Stimulated activated CD8-positive, alpha-beta memory T cell treated with anti-CD3 and anti-CD28 coated beads, Interleukin-15, amount 100 ng/mL, for 1 hour (primary cell): ENCODE data around the gene MYO9B.
A peak's percentile ranks its signal among the peaks of the same experiment; 100 is the strongest.

Experiments used
- DNase-seq: peaks from one replicate; pipeline ENCODE4 v3.0.0-alpha.2; 2020; ENCODE audit warnings: low read depth

Gene MYO9B

GRCh38 chr19:17075035-17075863 is at the start of gene MYO9B, which contains the start of gene HAUS8:
TSS of gene MYO9B (plus strand) at chr19:17075777. CDS start at chr19:17101718, 25,941 bp downstream.
TSS of gene HAUS8 (minus strand) at chr19:17075452. CDS start at chr19:17075422, 30 bp downstream.
- DNase-seq, result peak; percentile 98

GRCh38 chr19:17025991-17026658 is 49.5 kb upstream of the MYO9B start:
- no peak for DNase-seq

GRCh38 chr19:17026706-17027534 is 48.7 kb upstream of the MYO9B start, which contains the start of gene CPAMD8:
TSS of gene CPAMD8 (minus strand) at chr19:17026810. CDS start at chr19:17026642, 168 bp downstream.
- DNase-seq, result no peak

GRCh38 chr19:17027535-17027975 is 48.0 kb upstream of the MYO9B start:
- no peak for DNase-seq

GRCh38 chr19:17031741-17032140 is 43.8 kb upstream of the MYO9B start:
- no peak for DNase-seq

- DNase-seq, result no peak
Observed at GRCh38 chr19:17035842-17036424, 39.6 kb upstream of the MYO9B start.

- no peak for DNase-seq
Observed at GRCh38 chr19:17036640-17037039, 38.9 kb upstream of the MYO9B start.

GRCh38 chr19:17037184-17037583 is 38.4 kb upstream of the MYO9B start:
- DNase-seq, result no peak

- DNase-seq, result no peak
Observed at GRCh38 chr19:17037966-17038500, 37.5 kb upstream of the MYO9B start.

- no peak for DNase-seq
Observed at GRCh38 chr19:17041976-17042375, 33.6 kb upstream of the MYO9B start.

GRCh38 chr19:17043744-17044143 is 31.8 kb upstream of the MYO9B start:
- DNase-seq, result no peak

- no peak for DNase-seq
Observed at GRCh38 chr19:17045907-17046502, 29.6 kb upstream of the MYO9B start.

- DNase-seq, result no peak
Observed at GRCh38 chr19:17048885-17049453, 26.6 kb upstream of the MYO9B start.

GRCh38 chr19:17049711-17050280 is 25.8 kb upstream of the MYO9B start:
- no peak for DNase-seq

GRCh38 chr19:17052439-17052838 is 23.1 kb upstream of the MYO9B start:
- no peak for DNase-seq

- DNase-seq, result no peak
Observed at GRCh38 chr19:17054746-17055145, 20.8 kb upstream of the MYO9B start.

GRCh38 chr19:17055636-17056035 is 19.9 kb upstream of the MYO9B start:
- no peak for DNase-seq

- no peak for DNase-seq
Observed at GRCh38 chr19:17058236-17058635, 17.3 kb upstream of the MYO9B start.

- no peak for DNase-seq
Observed at GRCh38 chr19:17060802-17061201, 14.8 kb upstream of the MYO9B start.

GRCh38 chr19:17061205-17061604 is 14.4 kb upstream of the MYO9B start:
- DNase-seq, result no peak
